Amniotic stem cell (primary cell): ENCODE data around the gene CLBA1.

Experiments used
- DNase-seq: peaks from one replicate; lab custom pipeline; 2025; lab: John Stamatoyannopoulos, UW

CLBA1 gene

DNA sequence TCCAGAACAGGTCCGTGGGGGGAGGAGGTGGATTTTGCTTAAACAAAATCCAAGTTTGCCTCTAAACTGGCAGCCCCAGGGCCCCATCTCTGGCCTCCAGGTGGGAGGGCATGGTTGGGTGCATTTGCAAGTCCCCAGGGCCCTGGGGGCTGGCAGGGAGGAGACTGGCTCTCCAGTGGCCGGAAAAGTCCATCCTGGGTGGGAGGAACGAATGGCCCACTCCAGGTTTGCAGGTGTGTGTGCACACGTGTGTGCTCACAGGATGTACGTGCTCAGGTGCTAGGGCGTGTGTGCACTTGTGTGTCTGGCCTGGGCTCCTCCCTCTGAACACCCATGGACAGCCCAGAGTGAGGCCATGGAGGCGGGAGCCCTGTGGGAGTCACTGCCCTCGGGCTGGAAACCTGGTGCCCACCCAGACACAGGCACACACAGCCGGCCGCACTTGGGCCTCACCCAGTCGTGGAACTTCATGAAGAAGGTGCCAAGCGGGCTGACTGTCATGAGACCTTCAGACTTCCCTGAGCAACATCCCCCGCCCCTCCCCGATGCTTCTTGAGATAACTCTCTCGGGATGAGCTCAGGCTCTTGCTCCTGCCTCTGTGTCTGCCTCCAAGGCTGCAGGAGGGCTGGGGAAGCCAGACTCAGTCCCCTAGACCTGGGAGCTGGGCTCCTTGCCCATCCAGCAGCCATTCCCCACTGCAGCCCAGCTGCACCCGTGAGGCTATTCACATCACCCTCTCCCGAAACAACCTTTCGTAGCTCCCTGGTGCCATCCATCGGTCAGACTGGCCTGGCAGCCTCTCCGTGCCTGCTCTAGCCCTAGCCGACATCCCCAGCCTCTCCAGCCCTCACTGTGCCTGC, 16.8 kb upstream of the CLBA1 start:
- no peak for DNase-seq

GRCh38 chr14:104969741-104970230, 15.8 kb upstream of the CLBA1 start:
- no peak for DNase-seq

- peak; percentile 42 for DNase-seq
These were observed 15.1 kb upstream of the CLBA1 start for GRCh38 chr14:104970231-104971068.

- DNase-seq = no peak
These were observed 13.9 kb upstream of the CLBA1 start for GRCh38 chr14:104971447-104972240.

- no peak for DNase-seq
These were observed 13.1 kb upstream of the CLBA1 start for GRCh38 chr14:104972301-104973134.

DNA sequence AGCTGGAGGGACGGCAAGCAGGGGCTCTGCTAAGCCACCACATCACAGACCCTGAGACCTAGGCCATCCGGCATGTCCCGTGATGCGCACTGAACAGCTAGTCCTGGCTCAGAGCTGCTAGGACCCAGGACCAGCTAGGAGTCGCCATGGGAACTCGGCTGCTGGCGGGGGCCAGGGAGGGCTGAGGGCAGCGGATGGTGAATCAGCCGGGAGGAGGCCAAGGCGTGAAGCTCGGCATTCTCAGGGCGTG, 12.5 kb upstream of the CLBA1 start:
- peak; percentile 92 for DNase-seq

DNA sequence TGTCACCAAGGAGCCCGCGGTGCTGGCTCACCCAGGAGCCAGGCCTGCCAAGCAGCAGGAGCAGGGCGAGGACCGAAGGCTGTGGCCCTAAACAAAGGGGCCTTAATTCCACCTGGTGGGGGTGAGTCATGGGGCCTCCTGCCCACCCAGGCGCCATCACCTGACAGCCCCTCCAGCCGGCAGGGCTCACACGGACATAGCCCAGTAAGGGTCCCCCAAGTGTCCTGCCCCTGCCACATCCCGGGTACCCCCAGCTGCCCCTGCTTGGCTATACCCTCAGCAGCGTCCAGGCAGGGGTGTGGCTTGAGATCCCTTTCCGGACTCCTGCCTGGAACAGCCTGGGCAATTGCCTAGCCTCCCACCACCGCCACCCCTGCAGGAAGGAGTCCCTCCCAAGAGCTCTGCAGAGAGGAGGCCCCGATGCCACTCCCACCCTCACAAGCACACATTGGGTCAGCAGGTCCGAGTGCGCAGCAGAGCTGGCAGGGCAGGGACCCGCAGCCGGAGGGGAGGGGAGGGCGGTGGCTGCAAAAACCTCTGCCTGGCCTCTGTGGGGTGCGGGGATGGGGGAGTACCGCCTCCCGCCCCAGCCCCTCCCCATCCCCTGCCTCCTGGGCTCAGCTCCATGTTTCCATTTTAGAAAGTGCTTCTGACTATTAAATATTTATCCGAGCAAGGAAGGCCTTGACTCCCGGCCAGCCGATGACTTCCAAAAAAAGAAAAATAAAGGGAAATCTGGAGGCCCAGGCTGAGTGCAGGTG, 12.0 kb upstream of the CLBA1 start:
- DNase-seq = no peak

GRCh38 chr14:104974146-104974541, 11.4 kb upstream of the CLBA1 start:
- no peak for DNase-seq

DNA sequence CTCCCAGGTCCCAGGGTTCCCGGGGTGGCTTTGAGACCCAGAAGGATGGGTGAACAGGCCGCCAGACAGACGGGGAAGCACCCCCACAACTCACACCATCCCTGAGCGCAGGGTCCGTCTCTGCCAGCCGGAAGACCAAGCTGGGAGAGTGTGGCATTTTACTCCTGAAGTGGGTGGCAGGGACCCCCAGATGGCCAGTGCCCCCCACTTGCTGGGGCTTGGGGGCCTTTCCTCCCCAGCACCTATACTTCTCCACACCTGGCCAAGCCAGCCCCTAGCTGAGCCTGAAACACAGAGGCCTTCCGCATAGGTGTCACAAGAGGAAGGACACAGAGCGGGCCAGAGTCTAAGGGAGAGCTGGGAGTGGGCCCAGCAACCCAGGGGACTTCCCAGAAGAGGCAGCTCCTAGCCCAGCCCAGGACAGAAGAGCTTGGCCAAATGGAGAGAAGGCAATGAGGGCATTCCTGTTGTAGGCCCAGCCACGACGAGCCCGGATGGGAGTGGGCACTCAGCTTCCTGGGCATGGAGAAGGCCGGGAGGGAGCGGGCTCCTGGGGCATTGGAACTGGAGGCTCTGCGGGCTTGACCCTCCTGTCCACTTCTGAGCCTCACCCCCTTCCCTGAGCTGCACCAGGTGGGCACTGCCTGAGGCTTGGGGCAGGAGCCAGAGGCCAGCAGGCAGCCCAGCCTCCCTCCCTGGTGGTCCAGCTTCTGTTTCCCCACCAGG, 10.8 kb upstream of the CLBA1 start:
- no peak for DNase-seq

GRCh38 chr14:104975481-104976197, 9.9 kb upstream of the CLBA1 start:
- DNase-seq = no peak

- DNase-seq = peak; percentile 15
These were observed 9.2 kb upstream of the CLBA1 start for GRCh38 chr14:104976198-104977007.

DNA sequence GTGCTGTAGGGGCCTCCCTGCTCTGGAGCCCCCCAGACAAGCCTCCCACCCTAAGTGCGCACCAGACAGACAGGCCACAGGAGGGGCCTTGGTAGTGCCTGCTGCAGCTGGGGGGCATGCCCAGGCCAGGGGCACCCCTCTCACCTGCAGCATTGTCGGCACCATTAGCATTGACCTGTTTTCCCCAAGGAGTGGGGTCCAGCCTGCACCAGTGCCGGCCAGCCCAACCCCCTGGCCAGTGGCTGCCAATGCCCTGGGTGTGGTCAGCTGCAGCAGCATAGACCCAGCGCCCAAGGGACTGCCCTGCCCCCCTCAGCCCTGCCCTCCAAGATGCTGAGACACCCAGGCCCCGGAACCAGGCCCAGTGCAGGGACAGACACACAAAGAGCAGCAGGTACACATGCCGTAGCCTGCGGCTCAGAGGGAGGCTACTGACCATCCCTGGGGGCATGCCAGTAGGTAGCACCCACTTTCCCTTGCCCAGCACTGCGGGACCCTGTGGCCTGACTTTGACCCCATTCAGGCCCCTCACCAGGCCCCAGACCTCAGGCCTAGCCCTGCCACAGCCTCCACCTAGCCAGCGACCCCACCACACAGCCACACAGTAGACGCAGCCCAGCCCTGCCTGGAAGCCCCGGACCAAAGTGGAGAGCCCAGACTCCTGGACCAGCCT, 8.4 kb upstream of the CLBA1 start:
- DNase-seq = no peak

DNA sequence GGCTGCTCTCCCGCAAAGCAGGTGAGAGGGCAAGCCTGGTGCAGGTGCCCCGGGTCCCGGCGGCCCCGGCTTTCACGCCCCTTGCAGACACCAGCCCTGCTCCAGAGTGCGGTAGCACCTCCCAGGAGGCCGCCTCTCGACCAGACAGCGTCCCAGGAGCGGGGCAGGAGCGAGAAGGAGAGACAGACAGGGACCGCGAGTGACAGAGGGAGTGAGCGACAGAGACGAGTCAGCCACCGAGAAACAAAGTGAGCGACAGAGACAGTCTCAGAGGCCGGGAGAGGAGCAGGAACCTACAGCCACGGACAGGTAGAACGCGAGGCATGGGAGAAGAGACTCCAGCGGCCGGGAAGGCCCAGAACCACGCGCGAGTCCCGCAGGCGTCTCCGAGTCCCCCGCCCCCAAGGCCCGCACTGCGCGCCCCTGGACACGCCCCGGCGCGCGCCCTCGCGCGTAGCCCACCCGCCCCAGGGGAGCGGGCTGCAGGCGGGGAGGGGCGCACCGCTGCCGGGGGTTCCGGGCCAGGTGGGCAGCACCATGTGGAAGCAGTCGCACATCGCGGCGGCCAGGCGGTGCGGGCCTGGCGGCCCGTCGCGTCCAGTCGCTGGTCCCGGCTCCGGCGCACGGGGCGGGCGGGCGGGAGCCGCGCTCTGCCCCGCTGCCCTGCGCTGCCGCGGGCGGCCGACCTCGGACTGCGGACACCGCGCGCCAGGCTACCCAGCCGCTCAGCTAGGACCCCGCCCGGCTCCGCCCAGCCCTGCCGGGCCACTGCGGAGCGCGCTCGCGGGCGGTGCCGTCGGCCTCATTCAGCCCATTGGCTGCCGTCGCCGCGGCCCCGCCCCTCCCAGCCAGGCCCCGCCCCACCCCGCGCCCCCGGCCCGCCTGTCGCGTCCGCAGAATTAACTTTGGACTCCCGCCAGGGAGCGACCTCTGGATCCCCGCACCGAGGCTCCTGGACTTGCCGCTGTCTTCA, 7.6 kb upstream of the CLBA1 start, which contains the start of gene AHNAK2:
Gene AHNAK2 (minus strand): TSS at position 694 of the 973 bp plus-strand sequence. CDS start 137 bp downstream, at position 557.
- DNase-seq = no peak

GRCh38 chr14:104978746-104979691, 6.6 kb upstream of the CLBA1 start:
- no peak for DNase-seq
